ACHN (cell line): ENCODE measurements around the gene RGS6.
"Not testable (repeated sequence)": the region's sequence is repeated elsewhere in the genome, so short reads cannot be mapped to it uniquely, and the experiment has no call there.

Source experiments
- DNase-seq: peaks from one replicate; pipeline ENCODE4 v3.0.0-alpha.2; 2015
- in situ Hi-C: cut with HindIII; loops from 2 replicates; pipeline ENCODE4 v1.10.0; 2017; ENCODE audit warnings: low sequenced_read_pairs, low pct_ligation_motif_present, low pct_unique_long_range_greater_than_20kb

Gene RGS6

DNA sequence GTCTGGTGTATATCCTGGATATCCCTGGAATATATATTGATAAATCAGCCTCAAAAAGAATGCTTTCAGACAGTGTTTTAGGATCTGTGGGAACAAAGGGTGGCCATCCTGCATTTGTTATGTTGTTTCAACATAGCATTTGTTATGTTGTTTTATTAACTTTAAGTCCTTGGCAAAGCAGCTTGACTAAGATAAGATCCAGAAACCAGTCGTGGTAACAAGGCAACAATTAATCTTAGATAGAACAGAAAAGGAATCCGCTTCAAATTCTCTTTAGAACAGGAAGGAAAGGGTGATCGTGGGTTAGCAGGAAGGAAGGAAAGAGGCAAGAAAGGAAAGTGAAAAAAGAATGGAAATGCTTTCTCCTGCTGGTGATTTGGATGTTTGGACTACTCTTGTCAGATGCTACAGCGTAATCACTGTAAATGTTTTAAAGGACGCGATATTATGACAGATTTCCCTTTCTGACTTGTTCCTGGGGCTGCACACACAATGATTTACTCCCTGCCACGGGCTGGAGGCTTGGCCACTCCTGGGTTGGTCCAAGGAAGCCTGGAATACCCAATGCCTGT, 518.3 kb downstream of the RGS6 start:
- in situ Hi-C loops = no loop called here

DNA sequence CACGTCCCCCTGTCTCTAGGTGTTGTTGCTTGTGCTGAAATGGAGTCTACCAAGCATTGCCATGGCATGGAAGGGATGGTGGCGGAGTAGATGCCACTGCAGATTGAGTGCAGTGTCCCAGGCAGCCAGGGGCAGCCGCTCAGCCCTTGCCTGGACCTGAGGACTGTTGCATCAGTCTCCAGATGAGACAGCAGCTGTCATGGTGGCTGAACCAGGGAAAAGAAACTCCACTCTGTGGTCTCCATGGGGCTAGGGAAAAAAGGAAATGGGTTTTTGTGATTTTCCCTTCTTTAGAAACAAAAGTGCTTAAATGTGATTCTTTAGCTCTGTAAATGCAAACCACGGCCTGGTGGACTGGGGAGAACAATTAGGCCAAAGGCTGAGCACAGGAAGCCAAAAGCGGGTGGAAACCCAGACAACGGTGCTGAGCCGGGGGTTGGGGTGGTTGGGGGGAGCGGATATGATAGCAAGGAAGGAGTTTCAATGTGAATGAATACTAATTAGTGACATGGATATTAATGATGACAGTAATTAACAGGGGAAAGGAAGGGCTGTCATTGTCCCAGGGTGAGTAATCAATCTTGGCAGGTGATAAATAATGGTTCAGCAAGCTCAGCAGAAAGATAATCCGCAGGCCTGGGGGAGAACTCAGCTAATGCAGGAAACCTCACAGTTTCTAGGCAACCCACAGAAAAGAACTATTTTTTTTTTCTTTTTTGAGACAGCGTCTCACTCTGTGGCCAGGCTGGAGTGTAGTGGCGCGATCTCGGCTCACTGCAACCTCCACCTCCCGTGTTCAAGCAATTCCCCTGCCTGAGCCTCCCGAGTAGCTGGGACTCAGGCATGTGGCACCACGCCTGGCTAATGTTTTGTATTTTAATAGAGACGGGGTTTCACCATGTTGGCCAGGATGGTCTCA, 519.1 kb downstream of the RGS6 start:
- in situ Hi-C loops = no loop called here
- DNase-seq = no peak

More for the DNA sequence above, 518.3 kb downstream of the RGS6 start:
- no peak for DNase-seq

DNA sequence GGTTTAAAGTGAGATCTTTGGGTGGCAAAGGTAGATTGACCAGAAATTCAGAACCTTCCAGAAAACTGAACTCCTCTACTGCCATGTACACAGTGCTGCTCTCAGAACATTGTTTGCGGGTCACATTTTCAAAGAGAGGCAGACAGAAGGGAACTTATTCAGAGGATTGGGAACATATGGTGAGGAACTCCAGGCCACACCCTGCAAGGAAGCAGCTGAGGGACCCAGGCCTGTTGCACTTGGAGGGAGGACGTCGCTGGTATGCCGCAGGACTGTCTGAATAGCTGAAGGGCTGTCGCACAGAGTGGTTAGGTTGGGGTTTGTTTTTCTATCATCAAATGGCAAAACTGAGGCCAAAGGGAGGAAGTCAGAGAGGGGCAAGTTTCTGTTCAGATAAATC, 520.5 kb downstream of the RGS6 start:
- in situ Hi-C loops = no loop called here
- no peak for DNase-seq

DNA sequence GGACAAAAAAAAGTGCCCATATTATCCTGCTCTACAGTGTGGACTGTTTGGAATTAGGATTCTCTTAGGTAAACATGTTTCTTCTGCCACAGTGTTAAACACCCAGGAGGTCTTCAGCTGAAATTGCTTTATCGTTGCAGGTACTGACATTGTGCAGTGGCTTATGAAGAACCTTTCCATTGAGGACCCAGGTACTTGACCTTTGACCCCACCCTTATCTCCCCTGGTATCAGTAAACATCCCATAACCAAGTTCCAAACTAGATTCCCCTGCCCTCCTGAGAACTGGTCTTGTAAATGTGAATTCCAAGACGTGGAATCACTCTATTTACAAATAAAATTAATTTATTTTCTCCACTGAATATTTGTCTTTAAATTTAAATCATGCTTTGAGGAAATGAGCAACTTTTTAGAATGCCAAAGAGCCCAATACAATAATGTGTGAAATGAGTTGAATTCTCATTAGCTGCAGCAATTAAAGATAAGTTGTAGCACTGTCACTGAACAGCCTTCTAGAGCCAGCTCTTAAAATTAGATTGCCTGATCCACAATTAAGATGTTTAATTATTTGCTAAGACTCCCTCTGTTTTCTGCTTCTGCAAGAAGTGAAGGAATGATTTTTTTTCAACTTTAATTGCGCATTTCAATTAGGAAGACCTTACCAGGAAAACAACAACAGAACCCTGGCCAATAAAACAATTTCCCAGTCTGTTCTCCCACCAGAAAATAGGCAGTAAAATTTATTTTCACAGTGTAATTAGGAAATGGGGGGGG, 522.3 kb downstream of the RGS6 start:
- in situ Hi-C loops = no loop called here
- DNase-seq = no peak

DNA sequence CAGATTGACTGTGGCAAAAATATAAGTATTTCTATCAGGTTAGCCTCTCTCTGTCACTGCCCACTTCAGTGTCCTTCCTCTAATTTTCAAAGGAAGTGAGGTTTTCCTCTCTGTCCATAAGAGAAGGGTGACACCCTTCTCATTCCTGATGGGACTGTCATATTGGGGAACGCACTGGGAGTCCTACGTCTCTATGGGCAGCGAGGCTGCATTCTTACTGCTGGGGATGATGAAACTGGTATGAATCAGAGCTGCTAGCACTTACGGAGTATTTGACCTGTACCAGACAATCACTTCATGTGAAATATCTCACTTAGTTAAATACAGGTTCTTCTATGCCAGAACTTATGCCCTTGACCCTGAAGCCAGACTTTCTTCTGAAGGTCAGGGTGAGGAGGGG, 525.4 kb downstream of the RGS6 start:
- no peak for DNase-seq
- in situ Hi-C loops = no loop called here

DNA sequence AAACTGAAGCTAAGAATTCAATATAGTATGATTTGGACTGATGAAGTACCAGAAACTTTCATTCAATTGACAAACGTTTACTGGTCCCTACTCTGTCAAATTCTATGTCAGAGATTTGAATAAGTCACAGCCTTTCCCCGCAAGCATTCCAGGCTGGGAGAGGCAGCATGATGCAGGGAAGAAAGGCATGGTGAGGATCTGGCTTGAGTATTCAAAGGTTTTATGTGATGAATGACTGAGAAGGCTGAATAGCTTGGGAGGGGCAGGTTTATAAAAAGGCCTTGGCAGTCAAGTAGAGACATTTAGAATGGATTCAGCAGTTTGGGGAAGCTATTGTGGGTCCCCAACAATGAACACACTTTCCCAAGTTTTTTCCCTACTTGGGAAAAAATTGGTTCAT, 529.8 kb downstream of the RGS6 start:
- no peak for DNase-seq
- in situ Hi-C loops = no loop called here

DNA sequence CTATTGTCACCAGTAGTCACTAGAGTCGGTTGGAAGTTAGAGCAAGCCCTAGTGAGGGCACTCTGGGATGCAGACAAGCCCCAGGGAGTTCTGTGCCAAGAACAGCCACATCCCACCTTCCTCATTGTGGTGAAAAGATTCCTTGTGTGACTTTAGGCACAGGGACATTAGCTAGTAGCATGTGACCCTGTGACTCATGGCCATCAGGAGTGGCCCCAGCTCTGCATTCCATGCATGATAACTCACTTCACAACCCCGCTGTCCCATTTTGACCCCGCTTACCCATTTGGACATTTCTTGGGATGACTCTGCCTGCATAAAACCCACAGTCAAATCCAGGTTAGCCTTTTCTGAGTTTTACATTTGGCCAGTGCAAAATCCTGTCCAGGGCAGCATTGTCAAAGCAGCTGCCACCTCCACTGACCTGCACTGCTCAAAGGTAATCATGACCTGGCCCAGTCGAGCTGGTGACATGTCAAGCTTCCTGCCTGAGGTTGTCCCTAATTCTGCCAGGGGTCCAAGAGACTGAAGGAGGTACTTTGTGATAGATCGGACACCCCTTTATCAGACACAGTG, 531.1 kb downstream of the RGS6 start:
- no peak for DNase-seq
- in situ Hi-C loops = no loop called here

DNA sequence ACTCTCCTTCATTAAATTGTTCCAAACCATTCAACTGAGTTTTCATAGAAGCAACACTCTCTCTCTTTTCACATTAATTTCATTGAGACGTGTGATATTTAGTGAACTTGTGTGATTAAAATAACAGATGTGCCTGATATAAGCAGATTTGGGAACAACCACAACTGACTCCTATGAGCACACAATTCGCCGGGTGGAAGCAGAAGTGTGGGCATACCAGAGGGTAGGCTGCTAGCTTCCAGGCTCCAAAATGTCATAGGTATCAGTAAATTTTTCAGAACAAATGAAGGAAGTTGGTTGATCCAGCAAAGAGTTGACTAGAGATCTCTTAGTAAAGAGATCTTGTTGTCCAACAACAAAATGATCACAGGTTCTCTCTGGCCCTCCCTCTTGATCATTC, 532.0 kb downstream of the RGS6 start:
- in situ Hi-C loops = no loop called here
- no peak for DNase-seq

DNA sequence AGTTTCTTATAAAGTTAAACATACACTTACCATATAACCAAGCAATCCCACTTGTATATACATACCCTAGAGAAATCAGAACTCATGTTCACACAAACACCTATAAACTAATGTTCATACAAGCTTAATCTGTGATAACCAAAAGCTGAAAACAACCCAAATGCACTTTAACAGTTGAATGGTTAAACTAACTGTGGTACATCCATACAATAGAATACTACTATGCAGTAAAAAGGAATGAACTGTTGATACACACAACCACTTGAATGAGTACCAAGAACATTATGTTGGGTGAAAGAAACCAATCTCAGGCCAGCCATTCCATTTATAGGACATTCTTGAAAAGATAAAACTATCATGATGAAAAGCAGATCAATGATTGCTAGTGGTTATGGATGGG, 534.1 kb downstream of the RGS6 start:
- in situ Hi-C loops = no loop called here
- no peak for DNase-seq

DNA sequence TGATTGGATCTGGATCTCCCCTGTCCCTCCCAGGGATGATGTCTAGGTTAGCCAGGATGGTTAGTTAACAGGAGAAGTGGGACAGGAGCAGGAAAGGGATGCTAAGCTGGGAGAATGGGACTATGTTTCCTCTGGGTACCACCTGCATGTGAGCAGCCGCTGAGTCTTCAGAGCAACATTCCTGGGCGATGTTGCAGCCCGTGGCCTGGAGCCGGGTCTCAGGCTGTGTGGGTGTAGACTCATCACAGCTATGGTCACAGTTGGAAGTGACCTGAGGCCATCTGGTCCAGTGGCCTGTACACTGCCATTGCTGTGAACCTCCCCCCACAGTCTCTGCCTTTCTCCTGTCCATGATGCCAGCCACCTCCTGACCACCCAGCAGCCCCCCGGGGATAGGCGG, 539.1 kb downstream of the RGS6 start:
- DNase-seq = no peak
- in situ Hi-C loops = no loop called here

DNA sequence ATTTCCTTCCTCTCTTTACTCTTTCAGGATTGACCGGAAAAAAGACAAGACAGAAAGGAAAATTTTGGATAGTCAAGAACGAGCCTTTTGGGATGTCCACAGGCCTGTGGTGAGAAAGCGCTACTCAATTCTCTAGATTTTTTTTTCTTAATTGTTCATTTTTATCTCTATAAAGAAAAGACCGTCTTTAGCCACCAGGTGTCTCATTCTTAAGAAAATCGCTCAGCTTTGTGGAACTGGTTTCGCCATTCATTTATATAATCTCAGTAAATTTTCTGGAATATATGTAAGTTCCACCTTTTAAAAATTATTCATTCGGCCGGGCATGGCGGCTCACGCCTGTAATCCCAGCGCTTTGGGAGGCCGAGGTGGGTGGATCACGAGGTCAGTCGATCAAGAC, 540.6 kb downstream of the RGS6 start:
- DNase-seq = no peak
- in situ Hi-C loops = no loop called here

DNA sequence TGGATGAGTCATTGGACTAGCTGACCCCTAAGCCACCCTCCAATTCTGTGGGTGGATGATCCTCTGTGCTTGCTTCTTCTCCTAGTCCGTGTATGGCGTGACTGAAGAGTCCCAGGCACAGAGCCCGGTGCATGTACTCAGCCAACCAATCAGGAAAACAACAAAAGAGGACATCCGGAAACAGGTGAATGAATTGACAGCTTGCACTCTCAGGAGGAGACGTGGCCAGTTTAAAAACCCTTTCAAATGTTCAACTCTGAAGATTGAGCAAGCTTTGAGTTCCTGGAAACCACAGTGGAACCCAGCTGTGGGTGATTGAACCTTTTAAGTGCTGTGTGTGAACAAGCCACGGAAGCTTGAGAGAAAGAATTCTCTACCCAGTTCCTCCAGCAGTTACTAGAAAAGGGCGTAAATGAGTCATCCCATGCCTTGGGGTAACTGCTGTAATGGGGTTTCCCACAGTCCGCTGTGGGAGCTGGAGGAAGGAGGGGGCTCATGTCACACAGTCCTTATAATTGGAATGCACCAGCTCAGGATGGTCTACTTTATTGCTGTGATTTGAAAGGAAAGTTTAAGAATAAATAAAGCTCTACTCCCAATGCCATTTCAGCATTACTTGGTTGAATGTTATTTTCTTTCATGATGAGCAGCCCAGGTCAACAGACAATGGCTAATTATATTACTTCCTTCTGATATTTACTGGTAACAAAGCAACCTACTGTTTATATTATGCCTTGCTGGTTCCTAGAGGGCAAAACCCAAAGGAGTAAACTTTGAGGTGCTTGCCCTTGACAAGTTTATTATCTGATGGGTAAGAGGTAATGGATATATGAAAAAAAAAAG, 544.6 kb downstream of the RGS6 start:
- in situ Hi-C loops = no loop called here
- DNase-seq = peak; percentile 31

DNA sequence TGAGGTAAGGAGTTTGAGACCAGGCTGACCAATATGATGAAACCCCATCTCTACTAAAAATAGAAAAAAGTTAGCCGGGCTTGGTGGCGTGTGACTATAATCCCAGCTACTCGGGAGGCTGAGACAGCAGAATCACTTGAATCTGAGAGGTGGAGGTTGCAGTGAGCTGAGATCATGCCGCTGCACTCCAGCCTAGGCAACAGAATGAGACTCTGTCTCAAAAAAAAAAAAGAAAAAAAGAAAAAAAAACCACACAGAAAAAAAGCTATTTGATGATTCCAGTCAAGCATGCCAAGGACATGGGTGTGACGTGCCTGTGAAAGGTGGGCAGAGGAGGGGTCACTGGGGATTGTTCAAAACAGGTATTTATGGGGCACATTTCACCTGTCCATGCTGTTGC, 545.3 kb downstream of the RGS6 start:
- DNase-seq, in situ Hi-C loops: not testable (repeated sequence)

DNA sequence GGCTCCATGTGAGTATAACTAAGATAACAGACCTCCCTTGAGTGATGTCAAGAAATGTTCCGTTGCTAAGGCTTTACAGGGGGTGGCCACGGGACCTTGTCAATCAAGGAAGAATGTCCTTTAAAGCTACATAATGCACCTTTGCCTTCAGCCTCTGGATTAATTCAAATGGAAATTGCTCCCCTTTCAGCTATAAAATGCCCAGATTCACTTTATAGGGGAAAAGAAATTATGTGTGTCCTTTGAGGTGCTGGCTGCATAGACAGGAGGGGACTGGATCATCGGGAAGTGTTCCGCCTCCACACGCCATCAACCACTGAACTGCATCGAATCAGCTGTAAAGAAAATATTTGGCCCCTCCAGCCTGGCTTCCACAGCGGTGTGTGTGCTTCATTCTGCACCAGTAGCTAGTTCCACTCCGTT, 546.3 kb downstream of the RGS6 start:
- in situ Hi-C loops = no loop called here
- no peak for DNase-seq

DNA sequence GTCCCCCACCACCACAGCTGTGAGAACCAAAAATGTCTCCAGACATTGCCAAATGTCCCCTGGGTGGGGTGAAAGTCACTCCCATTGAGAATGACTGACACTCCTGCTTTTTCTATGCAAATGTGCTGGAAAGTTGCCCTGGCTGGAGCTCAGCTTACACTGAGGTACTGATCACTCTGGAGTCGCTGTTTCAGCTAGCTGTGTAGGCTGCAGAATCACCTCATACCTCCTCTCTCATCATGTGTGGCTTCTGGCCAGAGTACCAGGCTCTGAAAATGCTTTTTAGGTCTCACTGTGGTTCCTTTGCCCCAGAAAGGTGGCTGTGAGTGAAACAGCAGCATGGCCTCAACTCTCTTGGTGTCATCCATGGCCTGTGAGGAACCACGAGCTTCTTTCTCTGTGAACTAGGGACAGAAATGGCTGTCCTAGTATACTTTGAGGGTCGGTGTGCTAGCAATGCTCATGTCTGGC, 547.3 kb downstream of the RGS6 start:
- DNase-seq = no peak
- in situ Hi-C loops = no loop called here

DNA sequence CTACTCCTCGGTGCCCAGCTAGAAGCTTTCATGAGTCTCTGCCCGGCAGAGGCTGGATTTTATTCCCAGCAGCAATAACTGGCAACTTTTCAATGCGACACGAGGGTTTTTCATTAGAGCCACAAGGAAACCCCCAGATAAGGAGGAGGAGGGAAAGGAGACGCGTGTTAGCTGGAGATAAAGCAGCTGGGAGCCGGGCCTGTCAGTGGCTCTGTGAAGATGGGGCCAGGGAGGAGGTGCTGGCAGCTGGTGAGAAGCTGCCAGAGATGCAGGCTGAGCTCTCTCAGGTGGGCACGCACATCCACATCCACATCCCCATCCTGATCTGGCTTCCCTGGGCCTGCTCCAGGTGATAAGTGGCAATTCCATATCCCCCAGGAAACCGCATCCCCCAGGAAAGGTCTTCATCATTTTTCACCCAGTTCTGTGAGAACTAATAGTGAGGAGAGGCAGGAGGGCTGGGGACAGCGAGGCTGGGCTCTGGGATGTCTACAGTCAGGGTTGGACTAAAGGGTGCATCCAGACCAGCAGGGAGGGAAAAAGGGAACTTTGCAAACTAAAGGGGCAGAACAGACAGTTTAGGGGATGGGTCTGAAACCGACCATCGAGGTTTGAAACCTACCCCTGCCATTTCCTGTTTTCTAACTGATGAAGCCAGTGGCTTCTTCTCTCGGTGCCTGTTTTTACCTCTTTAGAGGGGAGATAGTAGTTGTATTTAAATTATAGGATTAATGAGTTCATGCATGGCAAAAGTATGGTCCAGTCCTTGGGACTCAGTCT, 548.4 kb downstream of the RGS6 start:
- DNase-seq = no peak
- in situ Hi-C loops = no loop called here

DNA sequence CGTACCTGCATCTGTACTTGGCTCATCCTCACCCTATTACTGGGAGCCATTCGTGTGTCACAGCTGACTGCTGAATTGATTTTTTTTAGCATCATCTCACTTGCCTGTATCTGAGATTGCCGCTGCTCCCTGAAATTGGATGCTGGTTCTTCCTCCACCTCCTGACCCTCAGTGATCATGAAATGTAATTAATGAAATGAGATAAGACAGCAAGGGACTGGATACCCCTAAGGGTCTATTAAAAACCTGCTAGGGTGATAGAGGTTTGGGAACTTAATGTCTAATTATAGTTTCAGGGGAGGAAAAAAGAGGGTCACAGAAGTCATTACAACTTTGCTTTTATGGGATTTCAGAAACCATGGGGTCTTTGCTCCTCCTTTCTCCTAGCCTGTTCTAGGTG, 551.1 kb downstream of the RGS6 start:
- in situ Hi-C loops = no loop called here
- no peak for DNase-seq

DNA sequence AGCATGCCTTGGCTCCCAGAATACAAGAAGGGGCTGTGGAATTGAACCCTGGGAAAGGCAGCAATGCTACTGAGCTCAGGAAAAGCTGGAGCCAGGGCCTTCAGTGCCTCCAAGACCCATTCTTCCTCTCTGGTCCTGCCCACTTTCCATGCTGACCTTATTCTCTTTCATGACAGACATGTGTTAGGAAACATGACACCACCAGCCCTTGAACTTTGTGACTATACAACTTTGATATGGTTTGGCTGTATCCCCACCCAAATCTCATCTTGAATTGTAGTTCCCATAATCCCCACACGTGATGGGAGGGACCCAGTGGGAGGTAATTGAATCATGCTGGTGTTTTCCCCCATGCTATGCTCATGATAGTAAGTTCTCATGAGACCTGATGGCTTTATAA, 553.5 kb downstream of the RGS6 start:
- in situ Hi-C loops = no loop called here

More for the DNA sequence above, 553.5 kb downstream of the RGS6 start:
- DNase-seq = no peak
